AG09319 (cell line): ENCODE measurements around the gene CLPSL2.
"Not testable (repeated sequence)": the region's sequence is repeated elsewhere in the genome, so short reads cannot be mapped to it uniquely, and the experiment has no call there.

ENCODE experiments used
- DNase-seq: peaks from one replicate; pipeline ENCODE4 v3.0.0-alpha.2; 2010; ENCODE audit warnings: low read depth; ENCODE audit errors: extremely low read depth
- CTCF ChIP-seq: IDR thresholded peaks from 2 replicates; pipeline ENCODE4 v1.5.1; 2011; ENCODE audit warnings: low read depth, mild to moderate bottlenecking, inconsistent platforms, low read length, moderate library complexity

The CLPSL2 gene

GRCh38 chr6:35731414-35731735 is 45.0 kb upstream of the CLPSL2 start:
- no peak for DNase-seq
- TF ChIP-seq CTCF: no peak

DNA sequence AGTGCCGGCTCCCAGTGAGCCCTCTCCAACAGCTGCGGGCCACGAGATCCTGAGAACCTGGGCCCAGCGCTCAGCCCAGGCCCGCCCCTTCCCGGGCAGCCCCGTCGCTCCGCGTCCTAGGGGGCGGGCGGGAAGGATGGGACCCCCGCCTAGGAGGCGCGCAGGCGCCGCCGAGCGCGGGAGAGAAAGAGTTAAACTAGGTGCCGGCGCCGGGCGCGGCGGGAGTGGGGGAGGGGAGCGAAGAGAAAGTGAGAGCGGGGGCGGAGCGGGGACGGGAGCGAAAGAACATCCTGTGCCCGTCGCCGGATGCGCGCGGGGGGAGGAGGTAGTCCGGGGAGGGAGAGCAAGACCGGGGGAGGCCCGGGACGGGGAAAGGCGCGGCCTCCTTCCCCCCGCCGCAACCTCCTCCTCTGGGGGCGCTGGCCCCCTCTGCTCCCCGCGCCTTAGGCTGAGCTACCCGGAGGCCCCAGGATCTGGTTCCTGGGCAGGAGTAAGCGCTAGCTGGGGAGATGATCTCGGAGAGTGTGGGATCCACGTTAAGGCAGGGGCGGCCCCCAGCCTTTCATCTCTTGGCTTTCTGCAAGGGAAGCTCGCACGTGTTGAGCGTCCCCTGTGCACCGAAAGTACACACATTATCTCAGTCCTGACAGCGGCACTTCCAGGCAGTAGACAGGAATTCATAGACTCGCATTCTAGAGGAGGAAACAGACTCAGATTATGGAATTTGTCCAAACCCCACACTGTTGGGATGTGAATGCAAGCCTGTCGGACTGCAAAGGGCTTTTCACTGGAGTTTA is 44.5 kb upstream of the CLPSL2 start:
- TF ChIP-seq CTCF: peak; percentile 5
- DNase-seq: no peak

DNA sequence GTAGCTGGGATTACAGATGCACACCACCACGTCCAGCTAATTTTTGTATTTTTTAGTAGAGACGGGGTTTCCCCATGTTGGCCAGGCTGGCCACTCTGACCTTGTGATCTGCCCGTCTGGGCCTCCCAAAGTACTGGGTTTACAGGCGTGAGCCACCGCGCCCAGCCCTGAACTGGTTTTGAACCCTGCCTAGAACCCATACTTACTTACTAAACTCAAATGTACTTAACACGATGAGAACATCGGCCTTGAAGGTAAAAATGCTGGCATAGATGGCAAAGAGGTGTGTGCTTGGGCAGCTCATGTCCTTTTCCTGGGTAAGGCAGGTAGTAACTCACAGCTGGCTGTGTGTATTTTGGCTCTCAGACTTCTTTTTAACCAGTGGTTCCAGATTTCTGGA is 42.8 kb upstream of the CLPSL2 start:
- TF ChIP-seq CTCF: no peak
- no peak for DNase-seq

DNA sequence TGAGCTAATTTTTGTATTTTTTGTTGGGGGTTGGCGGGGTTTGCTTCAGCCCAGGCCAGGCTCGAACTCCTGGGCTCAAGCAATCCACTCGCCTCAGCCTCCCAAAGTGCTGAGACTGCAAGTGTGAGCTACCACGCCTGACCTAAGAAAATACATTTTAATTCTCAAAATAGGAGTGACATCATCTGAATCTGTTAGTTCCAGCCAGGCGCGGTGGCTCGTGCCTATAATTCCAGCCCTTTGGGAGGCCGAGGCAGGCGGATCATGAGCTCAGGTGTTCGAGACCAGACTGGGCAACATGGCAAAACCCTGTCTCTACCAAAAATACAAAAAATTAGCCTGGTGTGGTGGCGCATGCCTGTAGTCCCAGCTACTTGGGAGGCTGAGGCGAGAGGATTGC is 42.1 kb upstream of the CLPSL2 start:
- DNase-seq: not testable (repeated sequence)

- no peak for DNase-seq
- TF ChIP-seq CTCF: no peak
These were observed 40.9 kb upstream of the CLPSL2 start for GRCh38 chr6:35735452-35735851.

DNA sequence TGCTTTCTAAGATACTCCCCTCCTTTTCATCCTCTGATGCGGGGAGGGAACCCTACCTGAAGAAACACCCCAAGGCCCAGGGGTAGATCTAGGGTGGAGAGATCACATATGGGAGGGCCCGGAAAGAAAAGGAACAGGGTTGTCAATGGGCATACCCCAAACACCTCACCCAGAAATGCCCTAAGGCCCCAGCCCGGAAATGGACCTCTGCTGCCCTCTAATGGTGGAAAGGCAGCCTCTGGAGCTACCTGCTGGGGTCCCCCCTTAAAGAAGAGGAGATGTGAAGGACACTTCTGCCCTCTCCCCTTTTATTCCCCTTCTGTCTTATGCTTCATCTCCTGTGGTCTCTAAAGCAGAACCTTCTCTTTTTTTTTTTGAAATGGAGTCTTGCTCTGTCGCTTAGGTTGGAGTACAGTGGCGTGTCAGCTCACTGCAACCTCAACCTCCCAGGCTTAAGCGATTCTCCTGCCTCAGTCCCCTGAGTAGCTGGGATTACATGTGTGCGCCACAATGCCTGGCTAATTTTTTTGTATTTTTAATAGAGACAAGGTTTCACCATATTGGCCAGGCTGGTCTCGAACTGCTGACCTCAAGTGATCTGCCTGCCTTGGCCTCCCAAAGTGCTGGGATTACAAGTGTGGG is 40.0 kb upstream of the CLPSL2 start:
- peak; percentile 90 for TF ChIP-seq CTCF
- no peak for DNase-seq

GRCh38 chr6:35736982-35737412 is 39.4 kb upstream of the CLPSL2 start, which contains the start of gene ARMC12:
ARMC12 (plus strand) TSS chr6:35737032; CDS start chr6:35737109, 77 bp downstream.
- DNase-seq: no peak
- TF ChIP-seq CTCF: no peak
